ENCODE measurements around the gene MCF2L.

Gene MCF2L

DNA sequence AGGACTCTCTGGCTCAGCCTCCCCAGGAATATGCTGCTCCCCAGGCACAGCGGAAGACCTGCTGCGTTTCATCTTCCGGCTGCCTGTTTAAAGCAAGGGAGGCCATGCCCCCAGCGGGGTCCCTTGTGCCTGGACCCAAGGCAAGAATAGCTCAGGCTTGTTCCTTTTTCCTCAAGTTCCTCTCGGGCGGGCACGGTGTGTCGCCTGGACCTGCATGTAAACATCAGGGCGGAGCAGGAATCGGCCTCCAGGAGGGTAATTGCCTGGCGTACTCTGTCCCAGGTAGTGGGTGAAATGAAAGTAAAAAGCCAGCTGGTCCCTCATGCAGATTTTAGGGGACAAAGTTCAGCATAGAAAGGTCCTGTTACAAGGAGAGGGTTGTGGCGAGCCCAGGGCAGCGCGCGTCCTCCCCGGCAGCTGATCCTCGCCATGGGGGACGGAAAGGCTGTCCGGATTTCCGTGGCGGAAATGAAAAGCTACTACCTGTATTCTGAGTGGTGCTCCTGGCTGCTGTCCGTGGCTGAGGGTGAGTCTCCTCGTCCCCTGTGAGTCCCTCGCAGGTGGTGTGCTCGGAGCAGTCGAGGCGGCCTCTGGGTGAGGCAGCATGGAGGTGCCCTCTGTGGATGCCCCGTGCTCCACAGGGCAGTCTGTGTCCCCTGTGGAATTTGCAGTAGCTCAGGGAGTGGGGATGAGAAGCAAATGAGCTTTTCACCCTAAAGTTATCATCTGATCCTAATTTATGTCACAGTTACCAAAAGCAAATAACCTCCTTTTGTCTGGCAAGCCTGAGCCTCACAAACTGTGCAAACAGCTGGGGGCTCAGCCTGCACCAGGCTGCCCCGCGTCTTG, 16.2 kb downstream of the MCF2L start:
- TF ChIP-seq TAF1 (IDR thresholded peaks at IDR 0.05; ENCODE audit: borderline replicate concordance, low read depth, low read length) = no peak
- TF ChIP-seq POLR2A (IDR thresholded peaks at IDR 0.05; ENCODE audit: low read depth, low read length) = no peak
- no peak for TF ChIP-seq POLR2AphosphoS5 (IDR thresholded peaks at IDR 0.05; ENCODE audit: low read depth, low read length)
- FAIRE-seq = no peak
- no peak for DNase-seq (ENCODE audit: insufficient read length)

DNA sequence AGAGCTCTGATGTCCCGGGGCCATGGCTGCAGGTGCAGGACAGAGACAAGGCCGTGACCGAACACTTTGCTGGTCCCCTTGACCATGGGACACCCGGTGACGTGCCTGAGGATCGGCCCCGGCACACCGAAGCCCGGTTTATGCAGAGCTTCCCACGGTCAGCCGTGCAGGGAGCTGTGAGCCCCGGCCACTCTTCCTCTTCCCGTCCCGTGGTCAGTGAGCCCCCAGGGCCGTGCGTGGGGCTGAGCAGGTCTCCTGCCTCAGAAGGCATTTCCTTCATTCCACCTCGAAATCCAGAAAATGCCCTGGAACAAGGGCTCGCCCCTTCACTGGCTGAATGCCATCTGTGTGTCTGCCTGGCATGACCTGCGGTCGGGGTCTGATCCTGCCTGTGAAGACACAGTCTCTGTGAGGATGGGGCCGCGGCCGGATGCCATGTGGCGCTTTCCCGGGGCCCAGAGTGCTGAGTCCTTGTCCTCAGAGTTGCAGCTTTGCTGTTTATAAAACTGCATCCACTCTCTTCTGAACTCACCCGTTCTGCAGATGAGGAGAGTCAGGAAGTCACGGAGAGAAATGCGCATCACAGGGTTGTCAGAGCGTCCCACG, 16.9 kb downstream of the MCF2L start:
- no peak for DNase-seq (ENCODE audit: insufficient read length)
- TF ChIP-seq TAF1 (IDR thresholded peaks at IDR 0.05; ENCODE audit: borderline replicate concordance, low read depth, low read length) = no peak
- no peak for TF ChIP-seq POLR2AphosphoS5 (IDR thresholded peaks at IDR 0.05; ENCODE audit: low read depth, low read length)
- no peak for TF ChIP-seq POLR2A (IDR thresholded peaks at IDR 0.05; ENCODE audit: low read depth, low read length)
- no peak for FAIRE-seq

DNA sequence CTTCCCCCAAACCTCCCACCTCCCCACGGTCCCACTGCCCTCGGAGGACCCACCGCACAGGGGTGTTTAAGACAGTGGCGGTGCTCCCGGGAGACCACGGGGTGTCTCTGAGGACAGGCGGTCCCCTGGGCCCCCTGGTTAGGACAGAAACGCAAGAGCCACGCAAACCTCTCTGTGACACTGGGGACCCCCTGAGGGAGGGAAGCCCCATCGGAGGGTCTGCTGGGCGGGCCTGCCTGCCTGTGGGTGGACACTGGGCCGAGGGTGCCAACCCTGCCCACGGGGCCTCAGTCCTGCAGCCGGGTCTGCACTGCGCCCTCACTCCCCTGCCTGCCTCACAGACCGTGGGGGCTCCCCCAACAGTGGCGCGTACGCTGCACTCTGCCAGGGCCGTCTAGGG, 17.5 kb downstream of the MCF2L start:
- TF ChIP-seq POLR2AphosphoS5 (IDR thresholded peaks at IDR 0.05; ENCODE audit: low read depth, low read length) = no peak
- no peak for TF ChIP-seq TAF1 (IDR thresholded peaks at IDR 0.05; ENCODE audit: borderline replicate concordance, low read depth, low read length)
- no peak for TF ChIP-seq POLR2A (IDR thresholded peaks at IDR 0.05; ENCODE audit: low read depth, low read length)
- FAIRE-seq (no peak), DNase-seq (ENCODE audit: insufficient read length) (no peak)

DNA sequence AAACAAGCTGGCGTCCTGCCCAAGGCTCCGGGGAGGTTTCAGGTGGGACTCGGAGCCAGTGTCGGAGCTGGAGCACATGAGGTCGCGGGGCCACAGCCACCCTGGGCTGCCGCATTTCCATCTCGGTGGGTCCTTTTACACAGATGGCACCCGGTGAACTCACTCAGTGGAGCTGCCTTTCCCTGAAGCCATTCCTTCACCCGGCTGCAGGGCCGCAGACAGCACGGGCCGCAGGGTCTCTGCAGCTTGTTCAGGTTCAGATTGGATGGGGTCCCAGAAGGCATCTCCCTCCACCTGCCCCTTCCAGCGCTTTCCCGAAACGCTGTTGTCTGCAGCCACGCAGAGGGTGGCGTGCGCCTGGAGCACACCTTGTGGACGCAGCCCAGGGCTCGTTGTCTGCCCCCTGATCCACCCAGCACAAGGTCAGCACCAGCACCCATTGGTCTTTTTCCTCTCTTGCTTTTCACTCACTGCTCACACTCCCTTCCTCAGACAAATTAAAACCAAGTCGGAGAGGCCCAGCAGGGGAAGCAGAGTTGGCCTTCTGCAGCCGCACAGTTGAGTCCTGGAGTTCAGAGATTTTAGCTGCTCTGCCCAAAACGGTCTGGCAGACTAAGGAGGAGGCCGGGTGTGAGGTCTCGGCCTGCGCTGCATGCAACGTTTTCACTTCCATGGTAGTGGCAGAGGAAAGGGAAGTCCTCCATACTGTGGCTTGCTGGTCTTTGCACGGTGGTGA, 18.1 kb downstream of the MCF2L start:
- no peak for DNase-seq (ENCODE audit: insufficient read length)
- TF ChIP-seq POLR2A (IDR thresholded peaks at IDR 0.05; ENCODE audit: low read depth, low read length) (no peak), TAF1 (IDR thresholded peaks at IDR 0.05; ENCODE audit: borderline replicate concordance, low read depth, low read length) (no peak), POLR2AphosphoS5 (IDR thresholded peaks at IDR 0.05; ENCODE audit: low read depth, low read length) (no peak)
- no peak for FAIRE-seq

DNA sequence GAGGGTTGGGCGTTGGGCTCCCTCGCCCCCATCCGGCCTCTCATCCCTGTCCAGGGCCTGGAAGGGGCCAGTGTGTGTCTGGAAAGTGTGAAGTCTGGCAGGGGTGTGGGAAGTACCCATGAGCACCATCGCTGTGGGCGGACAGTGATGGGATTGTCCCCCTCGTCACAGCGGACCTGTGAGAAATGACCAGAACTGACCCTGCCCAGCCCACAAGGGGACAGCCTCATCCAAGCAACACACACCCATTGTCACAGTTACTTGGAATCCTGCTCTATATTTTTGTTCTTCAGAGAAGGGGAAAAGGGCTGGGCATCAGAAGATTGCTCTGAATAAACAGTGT, 18.6 kb downstream of the MCF2L start:
- FAIRE-seq = no peak
- no peak for DNase-seq (ENCODE audit: insufficient read length)
- TF ChIP-seq POLR2AphosphoS5 (IDR thresholded peaks at IDR 0.05; ENCODE audit: low read depth, low read length) = no peak
- no peak for TF ChIP-seq POLR2A (IDR thresholded peaks at IDR 0.05; ENCODE audit: low read depth, low read length)
- no peak for TF ChIP-seq TAF1 (IDR thresholded peaks at IDR 0.05; ENCODE audit: borderline replicate concordance, low read depth, low read length)

DNA sequence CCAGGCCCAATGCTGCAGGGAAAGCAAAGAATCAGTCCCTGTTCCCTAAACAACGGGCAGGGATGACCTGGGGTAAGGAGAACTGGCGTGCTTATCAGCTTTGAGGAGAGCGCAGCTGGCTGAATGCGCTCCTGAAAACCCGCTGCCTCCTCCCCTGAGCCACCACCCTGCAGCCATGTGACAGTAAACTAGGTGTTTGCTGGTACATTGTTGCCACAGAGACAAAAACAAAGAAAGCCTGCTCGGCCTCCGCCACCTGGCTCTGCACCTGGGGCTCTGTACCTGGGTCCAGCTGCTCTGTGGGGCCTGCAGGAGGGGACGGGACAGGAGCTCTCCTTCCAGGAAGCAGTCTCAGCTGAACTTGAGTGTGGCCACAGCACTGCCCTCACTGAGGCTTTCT, 21.8 kb downstream of the MCF2L start:
- no peak for DNase-seq (ENCODE audit: insufficient read length)
- TF ChIP-seq POLR2A (IDR thresholded peaks at IDR 0.05; ENCODE audit: low read depth, low read length) (no peak), TAF1 (IDR thresholded peaks at IDR 0.05; ENCODE audit: borderline replicate concordance, low read depth, low read length) (no peak), POLR2AphosphoS5 (IDR thresholded peaks at IDR 0.05; ENCODE audit: low read depth, low read length) (no peak)
- no peak for FAIRE-seq

DNA sequence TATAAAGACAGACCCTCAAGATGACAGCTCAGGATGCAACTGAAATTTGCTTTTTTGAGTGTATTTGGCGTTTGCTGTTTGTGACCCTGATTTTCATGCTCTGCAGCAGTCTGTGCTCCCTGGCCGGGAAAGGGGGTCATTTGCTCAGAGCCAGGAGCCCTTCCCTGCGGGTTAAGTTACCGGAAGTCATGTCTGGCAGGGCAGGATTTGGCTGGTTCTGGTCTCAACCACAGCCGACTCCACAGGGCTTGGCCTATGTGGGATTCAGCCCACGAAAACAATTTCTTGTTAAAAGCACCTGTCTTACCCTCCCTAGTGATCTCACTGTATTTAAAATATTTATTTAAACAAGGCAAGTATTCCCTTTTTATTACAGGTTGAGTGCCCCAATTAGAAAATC, 22.6 kb downstream of the MCF2L start:
- FAIRE-seq (no peak), DNase-seq (ENCODE audit: insufficient read length) (no peak)
- TF ChIP-seq POLR2AphosphoS5 (IDR thresholded peaks at IDR 0.05; ENCODE audit: low read depth, low read length) (no peak), TAF1 (IDR thresholded peaks at IDR 0.05; ENCODE audit: borderline replicate concordance, low read depth, low read length) (no peak), POLR2A (IDR thresholded peaks at IDR 0.05; ENCODE audit: low read depth, low read length) (no peak)

DNA sequence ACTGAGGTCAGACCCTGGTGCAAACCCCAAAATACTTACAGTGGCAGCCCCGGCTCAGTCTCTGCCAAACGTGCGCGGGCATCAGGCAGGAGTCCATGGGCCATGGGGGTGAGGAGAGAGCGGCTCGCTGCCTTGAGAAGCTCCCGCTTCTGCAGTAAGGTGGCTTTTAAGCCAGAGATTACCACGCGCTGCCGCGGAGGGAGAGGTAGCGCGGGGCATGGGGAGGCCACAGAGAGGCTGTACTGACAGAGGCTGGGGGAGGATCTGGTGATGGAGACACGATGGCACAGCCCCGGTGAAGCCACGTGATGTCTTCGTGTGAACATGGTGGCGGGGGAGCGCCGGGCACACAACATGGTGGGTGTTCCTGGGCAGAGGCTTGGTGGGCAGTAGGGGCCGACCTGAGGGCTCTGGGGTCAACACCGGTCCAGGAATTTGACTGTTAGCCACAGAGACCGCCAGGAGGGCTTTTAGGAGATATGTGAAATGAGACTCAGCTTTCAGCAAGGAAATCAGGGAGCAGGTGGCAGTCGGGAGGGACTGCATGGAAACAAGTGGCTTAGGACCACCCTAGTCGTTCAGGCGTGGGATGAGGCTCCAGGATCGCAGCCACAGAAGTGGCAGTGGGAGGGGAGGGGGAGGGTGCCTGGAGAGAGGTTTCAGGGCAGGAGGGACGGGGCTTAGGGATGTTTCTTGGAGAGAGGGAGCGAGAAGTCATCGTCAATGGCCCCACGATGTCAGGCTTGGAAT, 24.1 kb downstream of the MCF2L start:
- TF ChIP-seq TAF1 (IDR thresholded peaks at IDR 0.05; ENCODE audit: borderline replicate concordance, low read depth, low read length) = no peak
- no peak for TF ChIP-seq POLR2A (IDR thresholded peaks at IDR 0.05; ENCODE audit: low read depth, low read length)
- no peak for TF ChIP-seq POLR2AphosphoS5 (IDR thresholded peaks at IDR 0.05; ENCODE audit: low read depth, low read length)
- FAIRE-seq = no peak

DNA sequence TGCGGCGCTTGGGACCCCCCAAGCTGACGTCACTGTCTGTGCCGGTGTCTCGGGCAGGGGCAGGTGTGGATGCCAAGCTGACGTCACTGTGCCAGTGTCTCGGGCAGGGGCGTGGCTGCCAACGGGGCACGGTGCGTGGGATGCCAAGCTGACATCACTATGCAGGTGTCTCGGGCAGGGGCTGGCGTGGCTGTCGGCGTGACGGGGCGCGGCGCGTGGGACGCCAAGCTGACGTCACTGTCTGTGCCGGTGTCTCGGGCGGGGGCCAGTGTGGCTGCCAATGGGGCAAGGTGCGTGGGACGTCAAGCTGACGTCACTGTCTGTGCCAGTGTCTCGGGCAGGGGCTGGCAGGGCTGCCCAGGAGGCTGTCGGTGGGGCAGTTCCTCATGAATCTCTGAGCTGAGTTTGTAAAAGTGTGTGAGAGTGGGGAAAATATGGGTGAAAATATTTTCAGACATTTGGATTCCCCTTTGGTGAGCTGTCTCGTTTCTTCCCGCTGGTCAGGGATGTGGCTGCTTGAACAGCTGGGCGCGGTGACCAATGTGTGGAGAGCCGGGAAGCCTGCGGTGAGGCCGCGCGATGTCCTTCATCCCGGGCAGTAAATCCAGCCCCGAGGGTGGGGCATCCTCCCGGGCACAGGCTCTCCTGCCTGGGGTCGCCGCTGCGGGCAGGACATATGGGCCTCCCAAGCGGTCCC, 25.2 kb downstream of the MCF2L start:
- FAIRE-seq (no peak), DNase-seq (ENCODE audit: insufficient read length) (no peak)
- TF ChIP-seq POLR2A (IDR thresholded peaks at IDR 0.05; ENCODE audit: low read depth, low read length) = no peak
- no peak for TF ChIP-seq TAF1 (IDR thresholded peaks at IDR 0.05; ENCODE audit: borderline replicate concordance, low read depth, low read length)
- no peak for TF ChIP-seq POLR2AphosphoS5 (IDR thresholded peaks at IDR 0.05; ENCODE audit: low read depth, low read length)

More for the DNA sequence above, 24.1 kb downstream of the MCF2L start:
- no peak for DNase-seq (ENCODE audit: insufficient read length)

DNA sequence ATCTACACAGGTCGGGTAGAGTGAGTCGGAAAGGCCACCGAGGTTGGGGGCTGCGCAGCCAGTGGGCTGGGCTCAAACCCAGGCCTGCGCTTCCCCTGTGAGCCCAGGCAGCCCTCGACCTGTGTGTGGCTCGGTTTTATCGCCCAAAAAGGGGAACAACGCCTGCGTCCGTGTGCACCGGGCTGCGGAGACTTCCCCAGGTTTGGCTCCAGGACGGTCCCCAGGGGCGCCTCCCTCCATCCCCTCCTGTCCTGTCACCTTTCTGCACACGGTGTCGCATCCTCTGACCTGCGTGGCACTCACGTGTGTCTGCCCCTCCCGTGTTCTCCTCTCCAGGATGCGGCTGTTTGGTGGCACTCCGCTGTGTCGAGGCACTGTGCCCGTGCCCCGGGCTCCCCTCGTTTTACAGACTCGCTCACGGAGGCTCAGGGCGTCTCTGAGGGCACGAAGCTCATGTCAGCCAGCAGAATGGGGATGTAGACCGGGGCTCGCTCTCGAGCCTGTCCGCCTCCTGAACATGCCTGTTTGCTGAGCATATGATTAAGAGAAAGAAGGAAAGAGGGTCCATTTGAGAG, 25.9 kb downstream of the MCF2L start:
- FAIRE-seq = no peak

More for the DNA sequence above, 25.9 kb downstream of the MCF2L start:
- TF ChIP-seq TAF1 (IDR thresholded peaks at IDR 0.05; ENCODE audit: borderline replicate concordance, low read depth, low read length) (no peak), POLR2AphosphoS5 (IDR thresholded peaks at IDR 0.05; ENCODE audit: low read depth, low read length) (no peak), POLR2A (IDR thresholded peaks at IDR 0.05; ENCODE audit: low read depth, low read length) (no peak)
- DNase-seq (ENCODE audit: insufficient read length) = no peak
